Measurements from ENCODE around the gene RPS6KC1.

DNA sequence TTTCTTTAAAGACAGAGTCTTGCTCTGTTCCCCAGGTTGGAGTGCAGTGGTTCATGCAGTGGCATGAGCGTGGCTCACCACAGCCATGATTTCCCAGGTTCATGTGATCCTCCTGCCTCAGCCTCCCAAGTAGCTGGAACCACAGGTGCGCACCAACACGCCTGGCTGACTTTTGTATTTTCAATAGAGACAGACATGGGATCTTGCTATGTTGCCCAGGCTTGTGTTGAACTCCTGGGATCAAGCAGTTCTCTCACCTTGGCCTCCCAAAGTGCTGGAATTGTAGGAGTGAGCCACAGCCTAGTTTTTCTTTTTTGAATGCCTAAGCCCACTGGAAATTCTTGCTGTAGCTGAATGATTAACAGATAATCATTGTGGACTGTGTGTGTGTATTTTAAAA, 113.5 kb downstream of the RPS6KC1 start:
- TF ChIP-seq, protein P1, sequence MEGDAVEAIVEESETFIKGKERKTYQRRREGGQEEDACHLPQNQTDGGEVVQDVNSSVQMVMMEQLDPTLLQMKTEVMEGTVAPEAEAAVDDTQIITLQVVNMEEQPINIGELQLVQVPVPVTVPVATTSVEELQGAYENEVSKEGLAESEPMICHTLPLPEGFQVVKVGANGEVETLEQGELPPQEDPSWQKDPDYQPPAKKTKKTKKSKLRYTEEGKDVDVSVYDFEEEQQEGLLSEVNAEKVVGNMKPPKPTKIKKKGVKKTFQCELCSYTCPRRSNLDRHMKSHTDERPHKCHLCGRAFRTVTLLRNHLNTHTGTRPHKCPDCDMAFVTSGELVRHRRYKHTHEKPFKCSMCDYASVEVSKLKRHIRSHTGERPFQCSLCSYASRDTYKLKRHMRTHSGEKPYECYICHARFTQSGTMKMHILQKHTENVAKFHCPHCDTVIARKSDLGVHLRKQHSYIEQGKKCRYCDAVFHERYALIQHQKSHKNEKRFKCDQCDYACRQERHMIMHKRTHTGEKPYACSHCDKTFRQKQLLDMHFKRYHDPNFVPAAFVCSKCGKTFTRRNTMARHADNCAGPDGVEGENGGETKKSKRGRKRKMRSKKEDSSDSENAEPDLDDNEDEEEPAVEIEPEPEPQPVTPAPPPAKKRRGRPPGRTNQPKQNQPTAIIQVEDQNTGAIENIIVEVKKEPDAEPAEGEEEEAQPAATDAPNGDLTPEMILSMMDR (IDR thresholded peaks at IDR 0.05; ENCODE audit: low read depth, low read length, poor library complexity, severe bottlenecking) = no peak
- TF ChIP-seq EZH2phosphoT487 (IDR thresholded peaks at IDR 0.05; ENCODE audit: borderline replicate concordance, low read length) = no peak

All from DOHH2 (cell line).